Measurements from ENCODE around the gene NHSL1. TPM values are rescaled to one million over a fixed set of nuclear protein-coding genes. Genes with fewer than 3 reads are reported as not detected.

Gene NHSL1
- total and polyA plus RNA-seq, 9 of the 15 experiments (the other 6 are each of a cell fraction or from before 2014, with no cell fraction given), result 0.09 to 0.20 TPM; not detected in 7

GRCh38 chr6:138403801-138404665 lies 95.3 kb downstream of the NHSL1 start, which contains the start of gene HEBP2 (continued):
- TF ChIP-seq, protein P1, sequence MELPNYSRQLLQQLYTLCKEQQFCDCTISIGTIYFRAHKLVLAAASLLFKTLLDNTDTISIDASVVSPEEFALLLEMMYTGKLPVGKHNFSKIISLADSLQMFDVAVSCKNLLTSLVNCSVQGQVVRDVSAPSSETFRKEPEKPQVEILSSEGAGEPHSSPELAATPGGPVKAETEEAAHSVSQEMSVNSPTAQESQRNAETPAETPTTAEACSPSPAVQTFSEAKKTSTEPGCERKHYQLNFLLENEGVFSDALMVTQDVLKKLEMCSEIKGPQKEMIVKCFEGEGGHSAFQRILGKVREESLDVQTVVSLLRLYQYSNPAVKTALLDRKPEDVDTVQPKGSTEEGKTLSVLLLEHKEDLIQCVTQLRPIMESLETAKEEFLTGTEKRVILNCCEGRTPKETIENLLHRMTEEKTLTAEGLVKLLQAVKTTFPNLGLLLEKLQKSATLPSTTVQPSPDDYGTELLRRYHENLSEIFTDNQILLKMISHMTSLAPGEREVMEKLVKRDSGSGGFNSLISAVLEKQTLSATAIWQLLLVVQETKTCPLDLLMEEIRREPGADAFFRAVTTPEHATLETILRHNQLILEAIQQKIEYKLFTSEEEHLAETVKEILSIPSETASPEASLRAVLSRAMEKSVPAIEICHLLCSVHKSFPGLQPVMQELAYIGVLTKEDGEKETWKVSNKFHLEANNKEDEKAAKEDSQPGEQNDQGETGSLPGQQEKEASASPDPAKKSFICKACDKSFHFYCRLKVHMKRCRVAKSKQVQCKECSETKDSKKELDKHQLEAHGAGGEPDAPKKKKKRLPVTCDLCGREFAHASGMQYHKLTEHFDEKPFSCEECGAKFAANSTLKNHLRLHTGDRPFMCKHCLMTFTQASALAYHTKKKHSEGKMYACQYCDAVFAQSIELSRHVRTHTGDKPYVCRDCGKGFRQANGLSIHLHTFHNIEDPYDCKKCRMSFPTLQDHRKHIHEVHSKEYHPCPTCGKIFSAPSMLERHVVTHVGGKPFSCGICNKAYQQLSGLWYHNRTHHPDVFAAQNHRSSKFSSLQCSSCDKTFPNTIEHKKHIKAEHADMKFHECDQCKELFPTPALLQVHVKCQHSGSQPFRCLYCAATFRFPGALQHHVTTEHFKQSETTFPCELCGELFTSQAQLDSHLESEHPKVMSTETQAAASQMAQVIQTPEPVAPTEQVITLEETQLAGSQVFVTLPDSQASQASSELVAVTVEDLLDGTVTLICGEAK (IDR thresholded peaks at IDR 0.05), result no peak
- TF ChIP-seq, protein P1 (CRISPR knock-in tag; IDR thresholded peaks at IDR 0.05), result no peak
- no peak for TF ChIP-seq MCM3 (IDR thresholded peaks at IDR 0.05)
- TF ChIP-seq PCBP1 (IDR thresholded peaks at IDR 0.05; ENCODE audit: low read depth, low read length, poor library complexity, severe bottlenecking), result peak; percentile 33
- TF ChIP-seq SMARCE1 (IDR thresholded peaks at IDR 0.05), result no peak; the same call in 1 of the 2 replicates
- TF ChIP-seq, protein P2, sequence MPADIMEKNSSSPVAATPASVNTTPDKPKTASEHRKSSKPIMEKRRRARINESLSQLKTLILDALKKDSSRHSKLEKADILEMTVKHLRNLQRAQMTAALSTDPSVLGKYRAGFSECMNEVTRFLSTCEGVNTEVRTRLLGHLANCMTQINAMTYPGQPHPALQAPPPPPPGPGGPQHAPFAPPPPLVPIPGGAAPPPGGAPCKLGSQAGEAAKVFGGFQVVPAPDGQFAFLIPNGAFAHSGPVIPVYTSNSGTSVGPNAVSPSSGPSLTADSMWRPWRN (IDR thresholded peaks at IDR 0.05; ENCODE audit: low read depth), result no peak
- TF ChIP-seq RFX7 (CRISPR knock-in tag; IDR thresholded peaks at IDR 0.05), result no peak
- TF ChIP-seq HBP1 (CRISPR knock-in tag; IDR thresholded peaks at IDR 0.05), result no peak
- peak; percentile 85 for TF ChIP-seq L3MBTL2 (IDR thresholded peaks at IDR 0.05)
- 0 out of 2 replicates have a peak, but pooled peaks have one; percentile 84 for TF ChIP-seq FOXK1 (CRISPR knock-in tag; IDR thresholded peaks at IDR 0.05; ENCODE audit: borderline replicate concordance)
- no peak for TF ChIP-seq E2F3 (CRISPR knock-in tag; IDR thresholded peaks at IDR 0.05)
- no peak for TF ChIP-seq WHSC1 (IDR thresholded peaks at IDR 0.05; ENCODE audit: low read length)
- no peak for TF ChIP-seq PATZ1 (CRISPR knock-in tag; IDR thresholded peaks at IDR 0.05; ENCODE audit: borderline replicate concordance)

All from K562 (cell line).